DND-41 (cell line): ENCODE measurements around the gene CPE.
A peak's percentile ranks its signal among the peaks of the same experiment; 100 is the strongest.

Experiments
- EZH2 ChIP-seq: IDR thresholded peaks from 3 replicates; pipeline ENCODE4 v1.6.1; 2012; ENCODE audit warnings: borderline replicate concordance, low read depth, mild to moderate bottlenecking, moderate library complexity, low read length, inconsistent platforms; ENCODE audit not compliant: severe bottlenecking
- TF ChIP-seq, protein P1 (sequence below): IDR thresholded peaks from 2 replicates; pipeline ENCODE4 v1.5.1; 2012; ENCODE audit warnings: borderline replicate concordance, low read length, moderate library complexity, mild to moderate bottlenecking; ENCODE audit not compliant: poor library complexity, severe bottlenecking; ENCODE audit errors: extremely low read depth

DNA sequence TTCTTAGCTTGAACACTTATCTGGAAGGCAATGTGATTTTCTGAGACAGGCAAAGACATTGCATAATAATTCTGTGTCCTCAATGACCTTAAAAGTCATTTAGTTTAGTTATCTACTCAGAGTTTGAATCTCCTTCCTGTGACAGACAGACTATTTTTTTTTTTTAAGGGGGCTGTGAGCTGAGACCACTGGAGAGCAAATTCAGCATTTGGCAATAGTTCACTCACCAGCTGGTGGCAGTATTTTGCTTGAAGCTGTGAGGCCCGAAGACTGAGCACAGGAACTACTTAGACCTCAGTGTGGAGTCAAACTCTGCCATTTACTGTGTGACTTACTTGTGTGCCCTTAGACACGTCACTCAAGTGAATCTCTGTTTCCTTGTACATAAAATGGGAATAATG, 22.9 kb upstream of the CPE start:
- TF ChIP-seq, protein P1, sequence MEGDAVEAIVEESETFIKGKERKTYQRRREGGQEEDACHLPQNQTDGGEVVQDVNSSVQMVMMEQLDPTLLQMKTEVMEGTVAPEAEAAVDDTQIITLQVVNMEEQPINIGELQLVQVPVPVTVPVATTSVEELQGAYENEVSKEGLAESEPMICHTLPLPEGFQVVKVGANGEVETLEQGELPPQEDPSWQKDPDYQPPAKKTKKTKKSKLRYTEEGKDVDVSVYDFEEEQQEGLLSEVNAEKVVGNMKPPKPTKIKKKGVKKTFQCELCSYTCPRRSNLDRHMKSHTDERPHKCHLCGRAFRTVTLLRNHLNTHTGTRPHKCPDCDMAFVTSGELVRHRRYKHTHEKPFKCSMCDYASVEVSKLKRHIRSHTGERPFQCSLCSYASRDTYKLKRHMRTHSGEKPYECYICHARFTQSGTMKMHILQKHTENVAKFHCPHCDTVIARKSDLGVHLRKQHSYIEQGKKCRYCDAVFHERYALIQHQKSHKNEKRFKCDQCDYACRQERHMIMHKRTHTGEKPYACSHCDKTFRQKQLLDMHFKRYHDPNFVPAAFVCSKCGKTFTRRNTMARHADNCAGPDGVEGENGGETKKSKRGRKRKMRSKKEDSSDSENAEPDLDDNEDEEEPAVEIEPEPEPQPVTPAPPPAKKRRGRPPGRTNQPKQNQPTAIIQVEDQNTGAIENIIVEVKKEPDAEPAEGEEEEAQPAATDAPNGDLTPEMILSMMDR, result peak; percentile 62
- TF ChIP-seq EZH2, result no peak
